ENCODE results near the gene CCL14.

DNA sequence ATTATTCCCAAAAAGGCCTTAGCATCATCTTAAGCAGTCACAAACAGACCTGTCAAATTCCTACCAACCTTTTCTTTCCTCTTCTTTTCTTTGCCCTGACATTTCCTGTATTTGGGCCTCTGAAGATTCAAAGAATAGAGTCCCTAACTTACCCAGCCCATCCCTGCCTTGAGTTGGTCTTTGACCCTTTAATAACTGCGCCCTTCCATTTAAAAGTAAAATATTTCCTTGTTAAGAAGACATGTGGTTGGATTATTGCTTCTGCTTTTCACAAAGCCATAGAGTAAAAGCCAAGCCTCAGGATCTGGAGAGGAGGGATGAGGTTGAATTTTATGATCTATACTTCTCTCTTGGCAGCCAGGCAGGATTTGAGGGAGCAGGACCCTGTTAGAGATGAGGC is 44.4 kb upstream of the CCL14 start:
- TF ChIP-seq, protein P1, sequence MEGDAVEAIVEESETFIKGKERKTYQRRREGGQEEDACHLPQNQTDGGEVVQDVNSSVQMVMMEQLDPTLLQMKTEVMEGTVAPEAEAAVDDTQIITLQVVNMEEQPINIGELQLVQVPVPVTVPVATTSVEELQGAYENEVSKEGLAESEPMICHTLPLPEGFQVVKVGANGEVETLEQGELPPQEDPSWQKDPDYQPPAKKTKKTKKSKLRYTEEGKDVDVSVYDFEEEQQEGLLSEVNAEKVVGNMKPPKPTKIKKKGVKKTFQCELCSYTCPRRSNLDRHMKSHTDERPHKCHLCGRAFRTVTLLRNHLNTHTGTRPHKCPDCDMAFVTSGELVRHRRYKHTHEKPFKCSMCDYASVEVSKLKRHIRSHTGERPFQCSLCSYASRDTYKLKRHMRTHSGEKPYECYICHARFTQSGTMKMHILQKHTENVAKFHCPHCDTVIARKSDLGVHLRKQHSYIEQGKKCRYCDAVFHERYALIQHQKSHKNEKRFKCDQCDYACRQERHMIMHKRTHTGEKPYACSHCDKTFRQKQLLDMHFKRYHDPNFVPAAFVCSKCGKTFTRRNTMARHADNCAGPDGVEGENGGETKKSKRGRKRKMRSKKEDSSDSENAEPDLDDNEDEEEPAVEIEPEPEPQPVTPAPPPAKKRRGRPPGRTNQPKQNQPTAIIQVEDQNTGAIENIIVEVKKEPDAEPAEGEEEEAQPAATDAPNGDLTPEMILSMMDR (IDR thresholded peaks at IDR 0.05): no peak
- no peak for TF ChIP-seq ZFX (IDR thresholded peaks at IDR 0.05; ENCODE audit: borderline replicate concordance)
